ENCODE measurements around the gene GSTP1.
"Not testable (repeated sequence)": the region's sequence is repeated elsewhere in the genome, so short reads cannot be mapped to it uniquely, and the experiment has no call there.

The GSTP1 gene

DNA sequence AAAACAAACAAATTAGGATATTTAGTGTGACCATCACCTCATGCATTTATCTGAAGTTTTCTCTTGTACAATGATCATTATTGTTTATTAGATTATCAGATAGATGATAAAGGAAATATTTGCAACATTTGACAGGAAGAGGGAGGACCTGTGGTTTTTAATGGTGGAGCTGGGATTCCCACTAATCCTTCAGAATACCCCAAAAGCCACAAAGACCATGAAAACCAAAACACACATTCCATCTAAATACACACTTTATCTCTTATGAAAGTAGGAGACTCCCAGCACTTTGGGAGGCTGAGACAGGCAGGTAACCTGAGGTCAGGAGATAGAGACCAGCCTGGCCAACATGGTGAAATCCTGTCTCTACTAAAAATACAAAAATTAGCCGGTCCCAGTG, 15.5 kb downstream of the GSTP1 start:
- no peak for DNase-seq

DNA sequence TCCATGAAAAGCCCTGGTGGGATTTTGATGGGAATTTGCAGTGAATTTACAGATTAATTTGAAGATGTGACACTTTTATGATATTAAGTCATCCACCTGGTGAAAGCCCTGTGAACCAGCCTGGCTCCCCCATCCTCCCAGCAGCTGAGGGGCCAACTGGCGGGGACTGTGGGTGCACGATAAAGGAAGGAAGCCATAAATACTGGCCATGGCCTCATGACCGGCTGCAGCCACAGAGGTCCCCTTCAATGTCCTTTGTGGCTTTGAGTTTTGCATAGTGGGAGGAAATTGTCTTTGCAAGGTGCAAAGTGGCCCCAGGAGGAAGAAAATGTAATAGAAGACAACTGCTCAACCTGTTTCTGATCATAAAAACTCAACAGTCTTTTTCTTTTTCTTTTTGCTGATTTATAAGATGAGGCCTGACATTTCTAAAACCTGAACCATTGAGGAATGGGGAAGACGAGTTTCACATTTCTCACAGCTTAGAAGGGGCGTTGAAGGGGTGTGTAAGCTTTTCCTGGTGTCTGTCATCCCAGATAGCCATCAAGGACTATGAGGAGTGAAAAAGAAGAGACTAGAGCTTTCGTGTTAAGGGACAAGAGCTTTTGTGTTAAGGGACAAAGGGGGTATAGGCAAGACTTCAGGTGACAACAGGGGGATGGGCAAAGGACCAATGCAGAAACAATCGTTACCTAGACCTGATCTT, 16.9 kb downstream of the GSTP1 start:
- no peak for DNase-seq

DNA sequence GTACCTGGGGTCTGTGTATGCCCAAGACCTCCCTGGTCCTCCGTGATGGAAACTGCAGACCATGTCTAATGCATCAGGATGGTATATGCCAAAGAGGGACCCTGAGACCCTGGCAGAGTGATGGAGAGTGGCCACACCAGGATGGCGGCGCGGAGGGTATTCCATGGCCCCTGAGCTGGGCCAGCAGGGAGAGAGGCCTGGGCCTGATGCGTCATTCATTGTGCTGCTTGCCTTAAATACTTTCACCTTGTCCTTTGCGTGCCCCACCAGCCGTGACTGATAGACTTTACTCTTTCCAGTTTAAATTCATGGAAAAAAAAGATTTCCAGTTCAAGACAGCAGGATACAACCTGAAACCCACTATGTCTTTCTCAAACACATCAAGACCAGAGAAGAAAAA, 17.5 kb downstream of the GSTP1 start:
- no peak for DNase-seq

DNA sequence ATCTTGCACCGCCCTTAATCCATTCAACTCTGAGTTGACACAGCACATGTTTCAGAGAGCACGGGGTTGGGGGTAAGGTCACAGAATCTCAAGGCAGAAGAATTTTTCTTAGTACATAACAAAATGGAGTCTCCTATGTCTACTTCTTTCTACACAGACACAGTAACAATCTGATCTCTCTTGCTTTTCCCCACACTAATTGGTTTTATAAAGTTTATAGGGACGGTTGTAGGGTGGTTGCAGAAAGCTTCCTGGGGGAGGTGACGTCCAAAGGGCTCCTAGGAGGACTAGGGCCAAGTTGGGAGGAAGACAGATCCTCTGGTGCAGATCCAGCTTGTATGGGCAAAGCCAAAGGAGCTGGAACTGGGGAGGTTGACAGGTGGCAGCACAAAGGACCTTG, 20.5 kb downstream of the GSTP1 start:
- not testable (repeated sequence) for DNase-seq

DNA sequence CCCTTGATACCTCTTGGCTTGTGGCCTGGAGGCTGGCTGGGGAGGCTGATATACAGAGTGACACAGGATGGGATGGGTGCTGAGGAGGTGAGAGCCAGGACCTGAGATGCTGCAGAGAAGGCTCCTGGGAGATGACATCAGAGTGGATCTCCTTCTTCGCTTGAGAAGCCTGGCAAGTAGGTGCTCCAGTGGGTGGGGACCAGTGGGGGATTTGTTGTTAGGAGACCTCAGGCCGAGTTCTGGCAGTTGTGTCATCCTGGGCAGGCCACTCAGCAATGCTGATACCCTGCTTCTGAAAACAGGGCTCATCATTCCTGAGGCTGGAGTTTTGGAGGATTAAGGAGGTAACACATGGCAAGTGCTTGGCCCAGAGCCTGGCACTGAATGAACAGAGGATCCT, 21.2 kb downstream of the GSTP1 start:
- DNase-seq, result no peak

DNA sequence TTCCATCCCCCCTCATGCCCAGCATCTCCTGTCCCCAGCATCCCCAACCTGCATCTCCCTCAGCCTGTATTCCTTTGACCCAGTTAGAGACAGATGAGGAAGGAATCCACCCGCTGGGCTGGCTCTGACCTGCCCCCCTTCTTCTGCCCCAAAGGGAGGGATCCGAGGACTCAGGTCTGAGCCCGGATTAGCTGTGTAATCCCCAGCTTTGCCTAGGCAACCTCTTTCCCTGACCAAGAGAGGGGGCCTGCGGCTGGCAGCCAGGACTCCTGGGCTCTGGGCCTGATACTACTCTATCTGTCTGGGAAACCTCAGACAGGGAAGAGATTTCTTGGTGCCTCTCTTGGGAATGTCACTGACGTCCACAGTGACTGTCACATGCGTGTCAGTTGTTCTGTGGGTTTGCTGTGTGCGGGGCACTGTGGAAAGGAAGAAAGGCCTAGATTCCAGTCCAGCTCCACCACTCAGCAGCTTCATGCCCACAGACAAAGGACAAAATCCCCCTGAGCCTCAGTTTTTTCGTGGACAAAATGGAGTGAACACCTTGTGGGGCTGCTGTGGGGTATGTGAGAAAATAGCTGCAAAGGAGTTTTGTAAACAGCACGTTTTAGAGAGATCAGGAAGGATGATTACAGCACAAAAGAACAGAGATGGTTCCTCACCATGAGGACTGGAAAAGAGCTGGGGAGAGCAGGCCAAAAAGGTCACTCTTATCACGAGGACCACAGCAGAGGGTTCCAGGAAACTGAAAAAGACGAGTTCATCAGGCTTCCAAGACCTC, 21.8 kb downstream of the GSTP1 start:
- no peak for DNase-seq

DNA sequence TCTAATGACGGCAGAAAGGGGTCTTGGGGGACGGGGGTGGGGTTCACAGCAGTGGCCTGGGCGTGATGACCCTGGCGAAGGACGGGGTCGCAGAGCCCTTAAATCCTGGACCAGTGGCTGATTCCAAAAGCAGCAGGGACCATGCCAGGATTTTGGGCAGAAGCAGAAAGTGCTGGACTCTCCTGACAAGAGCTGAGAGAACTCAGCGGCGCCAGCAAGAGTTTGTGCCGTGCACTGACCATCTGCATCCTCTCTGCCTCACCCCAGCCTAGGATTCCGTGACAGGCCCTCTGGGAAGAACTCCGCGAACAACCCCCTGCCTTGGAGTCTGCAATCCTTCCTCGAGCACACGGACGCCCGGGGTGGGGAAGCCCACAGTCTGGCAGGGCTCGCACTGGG, 22.5 kb downstream of the GSTP1 start:
- DNase-seq, result no peak

DNA sequence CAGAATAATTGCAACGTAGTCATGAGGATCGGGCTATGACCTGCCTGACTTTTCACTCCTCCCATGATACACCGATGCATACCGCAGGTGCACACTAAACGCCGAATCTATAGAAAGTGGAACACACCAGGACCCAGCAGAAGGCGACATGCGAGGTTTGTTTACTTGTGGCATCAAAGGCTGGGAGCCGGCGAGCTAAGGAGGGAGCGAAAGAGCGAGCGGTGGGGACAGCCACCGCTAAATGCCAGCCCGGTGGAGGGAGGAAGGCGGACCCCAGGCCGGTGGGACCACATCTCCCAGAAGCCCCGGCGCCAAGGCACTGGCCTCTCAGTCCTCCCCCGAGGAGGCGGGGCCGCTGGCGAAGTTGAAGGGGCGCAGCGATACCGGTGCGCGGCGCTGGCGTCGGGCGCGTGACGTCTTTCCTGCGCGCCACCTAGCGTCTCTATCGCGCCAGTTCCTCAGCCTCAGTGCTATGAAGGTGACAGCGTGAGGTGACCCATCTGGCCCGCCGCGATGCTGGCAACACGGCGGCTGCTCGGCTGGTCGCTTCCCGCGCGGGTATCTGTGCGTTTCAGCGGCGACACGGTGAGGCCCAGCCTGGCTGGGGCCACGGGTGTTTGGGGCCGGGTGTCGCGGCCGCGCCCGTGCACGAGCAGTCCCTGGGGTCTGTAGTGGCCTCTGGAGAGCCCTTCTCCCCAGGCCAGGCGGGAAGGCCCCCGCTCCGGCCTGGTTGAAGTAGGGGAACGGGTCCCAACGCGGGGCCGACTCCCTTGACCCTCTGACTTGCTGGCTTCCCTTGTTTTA, 23.1 kb downstream of the GSTP1 start, which contains the start of gene NDUFV1:
TSS of gene NDUFV1 (plus strand) at position 445 of the 804 bp plus-strand sequence. CDS start at position 514, 69 bp downstream.
- DNase-seq, result peak; percentile 93

DNA sequence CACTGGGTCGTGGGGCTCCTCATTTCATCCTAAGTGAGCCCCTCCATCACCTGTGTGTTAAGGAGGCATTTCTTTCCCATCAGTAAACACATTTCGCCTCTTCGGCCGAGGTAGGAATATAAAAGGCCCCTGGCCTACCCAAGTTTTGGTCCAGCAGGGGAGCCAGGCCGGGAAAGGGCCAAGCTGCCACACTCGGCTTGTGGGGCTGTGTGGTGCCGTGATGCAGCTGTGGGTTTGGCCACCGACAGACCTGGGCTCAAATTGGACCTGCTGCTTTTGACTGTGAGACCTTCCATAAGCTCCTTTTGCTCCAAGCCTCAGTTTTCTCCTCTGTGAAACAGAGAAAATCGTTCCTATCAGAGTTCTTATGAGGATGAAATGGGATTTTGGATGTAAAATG, 23.9 kb downstream of the GSTP1 start:
- DNase-seq, result no peak

DNA sequence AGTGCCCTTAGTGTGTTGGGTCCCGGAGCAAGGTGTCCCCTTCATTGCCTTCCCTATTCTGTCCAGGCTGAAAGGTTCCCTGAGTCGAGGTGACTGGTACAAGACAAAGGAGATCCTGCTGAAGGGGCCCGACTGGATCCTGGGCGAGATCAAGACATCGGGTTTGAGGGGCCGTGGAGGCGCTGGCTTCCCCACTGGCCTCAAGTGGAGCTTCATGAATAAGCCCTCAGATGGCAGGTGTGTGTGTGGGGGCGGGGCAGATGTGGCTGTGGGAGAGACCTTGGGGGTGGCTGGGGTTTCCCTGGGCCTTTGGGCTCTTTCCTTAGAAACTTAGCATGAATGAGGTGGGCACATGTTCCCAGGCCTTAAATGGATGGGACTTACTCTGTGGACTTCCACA, 24.9 kb downstream of the GSTP1 start:
- no peak for DNase-seq

DNA sequence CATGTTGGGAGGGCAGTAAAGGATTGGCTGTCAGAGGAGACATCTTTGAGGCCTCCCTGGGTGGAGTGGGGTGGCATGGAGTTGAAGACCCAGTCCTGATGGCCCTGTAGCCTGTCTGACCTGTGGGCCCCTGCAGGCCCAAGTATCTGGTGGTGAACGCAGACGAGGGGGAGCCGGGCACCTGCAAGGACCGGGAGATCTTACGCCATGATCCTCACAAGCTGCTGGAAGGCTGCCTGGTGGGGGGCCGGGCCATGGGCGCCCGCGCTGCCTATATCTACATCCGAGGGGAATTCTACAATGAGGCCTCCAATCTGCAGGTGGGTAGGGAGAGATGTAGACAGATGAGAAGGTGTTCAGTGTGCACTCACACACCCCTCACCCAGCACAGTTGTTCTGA, 25.7 kb downstream of the GSTP1 start:
- DNase-seq, result no peak

DNA sequence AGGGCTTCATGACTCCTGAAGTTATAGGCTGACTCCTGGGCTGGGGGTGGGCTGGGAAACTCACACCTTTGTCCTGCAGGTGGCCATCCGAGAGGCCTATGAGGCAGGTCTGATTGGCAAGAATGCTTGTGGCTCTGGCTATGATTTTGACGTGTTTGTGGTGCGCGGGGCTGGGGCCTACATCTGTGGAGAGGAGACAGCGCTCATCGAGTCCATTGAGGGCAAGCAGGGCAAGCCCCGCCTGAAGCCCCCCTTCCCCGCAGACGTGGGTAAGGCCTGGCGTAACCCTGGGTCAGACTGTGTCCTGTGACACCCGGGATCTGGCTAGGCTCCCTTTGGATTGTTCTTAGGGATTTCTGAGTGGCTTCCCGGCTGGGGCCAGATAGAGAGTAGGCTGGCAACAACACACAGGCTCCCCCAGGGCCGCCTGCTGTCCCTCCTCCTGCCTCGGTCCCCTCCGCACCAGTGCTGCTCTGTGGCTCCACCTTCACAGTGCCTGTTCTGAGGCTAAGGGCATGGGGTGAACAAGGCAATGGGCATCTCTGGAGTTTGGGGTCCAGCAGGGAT, 26.8 kb downstream of the GSTP1 start:
- DNase-seq, result no peak

DNA sequence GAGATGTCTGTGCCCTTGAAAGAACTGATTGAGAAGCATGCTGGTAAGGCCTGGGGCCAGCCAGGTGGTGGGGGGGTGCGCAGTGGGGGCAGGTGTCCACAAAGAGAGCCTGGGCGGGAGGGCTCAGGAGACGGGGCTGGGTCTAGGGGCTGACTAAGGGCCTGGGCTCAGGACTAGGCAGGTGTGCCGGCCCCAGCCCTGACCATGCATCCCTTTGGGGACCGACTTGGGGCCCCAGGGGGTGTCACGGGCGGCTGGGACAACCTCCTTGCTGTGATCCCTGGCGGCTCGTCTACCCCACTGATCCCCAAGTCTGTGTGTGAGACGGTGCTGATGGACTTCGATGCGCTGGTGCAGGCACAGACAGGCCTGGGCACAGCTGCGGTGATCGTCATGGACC, 27.6 kb downstream of the GSTP1 start:
- DNase-seq, result no peak

DNA sequence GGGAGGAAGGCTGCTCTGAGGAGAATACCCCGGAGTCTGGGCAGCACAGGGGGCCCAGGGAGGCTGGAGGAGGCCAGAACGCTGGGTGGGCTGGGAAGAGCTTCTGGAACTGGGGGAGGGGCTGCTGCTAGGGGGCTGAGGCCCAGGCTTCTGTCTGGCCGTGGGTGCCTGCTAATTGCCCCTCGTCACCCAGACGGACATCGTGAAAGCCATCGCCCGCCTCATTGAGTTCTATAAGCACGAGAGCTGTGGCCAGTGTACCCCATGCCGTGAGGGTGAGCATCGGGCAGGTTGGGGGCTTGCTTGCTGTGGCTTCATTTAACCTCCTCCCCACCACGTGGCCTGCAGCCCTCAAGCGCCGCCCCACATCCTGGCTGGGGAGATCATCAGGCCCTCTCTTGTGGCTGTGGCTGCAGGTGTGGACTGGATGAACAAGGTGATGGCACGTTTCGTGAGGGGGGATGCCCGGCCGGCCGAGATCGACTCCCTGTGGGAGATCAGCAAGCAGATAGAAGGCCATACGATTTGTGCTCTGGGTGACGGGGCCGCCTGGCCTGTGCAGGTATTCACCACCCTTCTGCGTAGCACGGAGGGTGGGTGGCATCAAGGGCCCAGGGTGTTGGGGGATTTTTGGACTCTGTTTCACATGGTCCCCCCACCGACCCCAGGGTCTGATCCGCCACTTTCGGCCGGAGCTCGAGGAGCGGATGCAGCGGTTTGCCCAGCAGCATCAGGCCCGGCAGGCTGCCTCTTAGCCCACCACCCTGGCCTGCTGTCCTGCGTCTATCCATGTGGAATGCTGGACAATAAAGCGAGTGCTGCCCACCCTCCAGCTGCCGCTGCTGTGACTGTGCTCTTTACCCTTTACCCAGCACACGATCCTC, 28.3 kb downstream of the GSTP1 start:
- no peak for DNase-seq

DNA sequence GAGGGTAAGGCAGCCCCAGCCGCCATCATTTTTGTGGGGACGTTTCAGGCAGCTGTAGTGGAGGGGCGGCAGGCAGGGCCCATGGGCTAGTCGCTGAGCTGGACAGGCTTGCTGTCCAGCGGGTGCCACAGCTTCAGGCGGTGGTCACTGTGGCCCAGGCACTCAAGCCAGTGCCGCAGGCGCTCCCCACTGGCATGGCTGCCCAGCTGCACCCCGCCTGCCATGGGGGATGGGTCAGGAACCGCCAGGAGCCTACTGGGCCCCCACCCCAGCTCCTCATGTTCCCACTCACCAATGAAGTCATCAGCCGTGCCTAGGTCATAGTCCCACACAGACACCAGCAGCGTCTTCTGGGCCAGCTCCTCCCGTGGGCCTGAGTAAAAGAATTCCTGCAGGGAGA, 29.1 kb downstream of the GSTP1 start:
- DNase-seq, result no peak

DNA sequence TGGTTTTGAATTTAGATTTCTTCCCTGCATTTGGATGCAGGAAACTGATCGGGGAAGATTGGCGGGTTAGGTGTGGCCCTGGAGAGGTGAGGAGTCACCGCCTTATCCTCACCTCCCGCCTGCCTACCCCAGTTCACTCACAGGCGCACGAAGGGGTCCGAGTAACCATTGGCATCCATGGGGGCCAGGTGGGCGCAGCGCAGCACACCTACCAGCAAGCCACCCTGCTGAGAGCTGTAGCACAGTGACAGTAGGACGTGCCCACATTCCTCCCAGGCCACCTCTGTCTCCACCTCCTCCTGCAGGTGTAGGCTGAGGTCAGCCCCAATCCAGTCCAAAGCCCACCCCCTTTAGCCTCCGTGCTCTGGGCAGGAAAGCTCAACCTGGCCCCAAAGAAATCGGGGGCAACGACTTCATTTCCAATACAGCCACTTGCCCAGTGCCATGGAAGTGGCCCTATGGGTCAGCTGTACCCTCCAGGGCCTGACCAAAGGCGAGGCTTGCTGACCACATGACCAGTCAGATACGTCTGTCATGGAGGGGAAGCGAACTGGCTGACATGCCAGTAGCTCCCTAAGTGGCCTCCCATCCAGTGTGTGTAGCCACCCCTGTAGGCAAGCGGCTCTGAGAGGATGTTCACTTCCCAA, 29.8 kb downstream of the GSTP1 start:
- no peak for DNase-seq

DNA sequence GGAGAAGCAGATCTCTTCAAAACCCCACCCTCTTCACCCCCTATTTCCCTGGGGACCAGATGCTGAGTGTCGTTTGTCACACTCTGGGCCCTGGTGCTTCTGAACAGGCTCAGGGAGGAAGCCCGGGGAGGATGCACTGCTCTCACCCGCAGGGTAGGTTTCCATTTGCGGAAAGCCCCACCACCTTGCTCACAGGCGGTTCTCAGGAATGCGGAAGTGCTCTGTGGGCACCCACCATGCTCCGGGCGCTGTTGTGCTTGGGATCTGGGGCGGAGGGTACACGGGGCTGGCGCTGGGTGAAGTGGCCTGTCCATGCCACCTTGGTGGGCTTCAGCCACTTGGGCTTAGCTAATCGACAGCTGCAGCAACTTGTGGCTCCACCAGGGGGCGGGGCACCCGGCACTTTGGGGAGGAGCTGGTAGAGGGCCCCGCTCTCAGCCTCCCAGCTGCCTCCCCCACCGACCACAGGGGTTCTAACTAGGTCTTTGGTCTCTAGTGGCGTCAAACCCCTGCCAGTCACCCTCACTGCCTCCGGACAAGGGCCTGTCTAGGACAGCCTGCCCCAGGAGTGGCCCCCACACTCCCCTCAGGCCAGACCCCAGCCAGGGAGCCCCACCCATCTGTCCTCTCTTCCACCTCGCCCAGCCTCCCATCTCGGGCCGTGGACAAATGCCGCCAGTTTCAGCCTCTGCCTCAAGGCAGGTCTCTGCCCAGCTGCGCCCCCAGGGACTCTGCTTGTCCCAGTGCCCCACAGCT, 30.5 kb downstream of the GSTP1 start:
- DNase-seq, result no peak

DNA sequence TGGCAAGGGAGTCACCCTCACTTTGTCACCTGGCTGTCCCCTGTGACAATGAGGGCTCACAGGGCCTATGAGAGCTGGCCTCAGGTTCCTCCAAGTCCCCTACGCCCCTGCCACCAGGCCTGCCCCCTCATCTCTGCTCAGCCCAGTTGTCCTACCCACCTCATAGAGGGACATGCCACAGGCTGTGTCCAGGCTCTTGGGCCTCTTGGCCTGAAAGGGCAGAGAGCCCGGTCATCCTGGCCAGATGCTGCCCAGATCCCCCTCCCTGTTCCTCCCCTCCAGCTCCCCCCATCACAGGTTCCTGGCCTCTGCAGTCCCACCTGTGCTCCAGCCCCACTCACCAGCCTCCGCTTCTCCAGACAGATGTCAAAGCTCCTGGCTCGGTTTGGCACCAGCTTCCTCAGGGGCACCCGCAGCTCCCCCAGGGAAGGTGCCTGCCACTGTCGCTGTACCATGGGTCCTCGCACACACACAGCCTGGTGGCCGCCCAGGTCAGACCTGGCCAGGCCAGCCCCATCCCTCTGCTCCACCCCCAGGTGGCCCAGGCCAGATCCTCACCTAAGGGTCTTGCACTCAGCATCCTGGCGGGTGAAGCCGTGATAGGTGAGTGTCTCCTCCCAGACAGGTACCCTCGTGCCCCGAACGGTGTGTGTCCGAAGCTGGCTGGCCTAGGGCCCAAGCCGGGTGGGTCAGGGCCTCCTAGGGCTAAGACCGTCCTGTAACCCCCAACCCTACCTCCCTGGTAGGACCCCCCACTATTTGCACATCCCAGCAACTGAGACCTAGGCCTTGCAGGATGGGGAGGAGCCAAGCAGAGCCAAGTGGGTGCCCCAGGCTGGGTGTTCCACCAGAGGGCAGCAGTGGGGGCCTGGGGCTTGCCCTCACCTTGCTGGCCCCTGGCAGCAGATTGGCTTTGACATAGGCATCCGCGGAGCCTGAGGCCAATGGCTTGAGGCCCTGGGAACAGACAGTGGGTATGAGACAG, 31.4 kb downstream of the GSTP1 start:
- no peak for DNase-seq

DNA sequence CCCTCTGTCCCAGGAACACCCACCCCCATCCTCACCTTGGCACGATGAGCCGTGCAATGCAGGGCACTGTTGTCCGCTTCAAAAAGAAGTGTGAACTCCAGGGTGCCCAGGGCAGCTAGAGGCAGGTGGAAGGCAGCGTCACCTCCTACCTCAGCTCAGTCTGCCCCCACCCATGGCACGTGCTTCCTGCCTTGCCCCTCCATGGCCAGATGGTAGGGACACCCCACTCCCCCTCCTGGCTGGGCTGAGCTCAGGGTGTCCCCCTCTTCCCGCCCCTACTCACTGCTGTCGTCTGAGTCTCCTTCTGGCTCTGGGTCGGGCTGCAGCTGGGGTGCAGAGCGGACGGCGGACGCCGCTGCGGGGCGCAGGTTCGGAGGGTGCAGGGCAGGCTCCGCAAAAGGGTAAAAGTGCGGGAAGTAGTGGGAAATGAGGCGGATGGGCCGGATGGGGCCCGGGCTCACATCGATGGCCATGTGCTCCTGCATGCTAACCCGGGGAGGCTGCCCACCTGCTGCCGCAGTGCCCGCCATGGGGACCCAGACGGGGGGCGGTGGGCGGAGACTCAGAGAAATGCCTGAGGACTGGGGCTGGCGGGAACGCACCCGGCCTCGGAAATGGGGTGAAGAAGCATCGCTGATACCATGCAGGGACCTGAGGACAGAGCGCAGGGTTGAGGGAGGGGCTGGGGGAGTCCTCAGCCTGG, 32.3 kb downstream of the GSTP1 start:
- no peak for DNase-seq
